NCI-H128 (cell line): ENCODE results near the gene STARD3.

Source experiments
- DNase-seq: peaks from one replicate; lab custom pipeline; 2025; ENCODE audit not compliant: unreplicated experiment; lab: John Stamatoyannopoulos, UW

The STARD3 gene

DNA sequence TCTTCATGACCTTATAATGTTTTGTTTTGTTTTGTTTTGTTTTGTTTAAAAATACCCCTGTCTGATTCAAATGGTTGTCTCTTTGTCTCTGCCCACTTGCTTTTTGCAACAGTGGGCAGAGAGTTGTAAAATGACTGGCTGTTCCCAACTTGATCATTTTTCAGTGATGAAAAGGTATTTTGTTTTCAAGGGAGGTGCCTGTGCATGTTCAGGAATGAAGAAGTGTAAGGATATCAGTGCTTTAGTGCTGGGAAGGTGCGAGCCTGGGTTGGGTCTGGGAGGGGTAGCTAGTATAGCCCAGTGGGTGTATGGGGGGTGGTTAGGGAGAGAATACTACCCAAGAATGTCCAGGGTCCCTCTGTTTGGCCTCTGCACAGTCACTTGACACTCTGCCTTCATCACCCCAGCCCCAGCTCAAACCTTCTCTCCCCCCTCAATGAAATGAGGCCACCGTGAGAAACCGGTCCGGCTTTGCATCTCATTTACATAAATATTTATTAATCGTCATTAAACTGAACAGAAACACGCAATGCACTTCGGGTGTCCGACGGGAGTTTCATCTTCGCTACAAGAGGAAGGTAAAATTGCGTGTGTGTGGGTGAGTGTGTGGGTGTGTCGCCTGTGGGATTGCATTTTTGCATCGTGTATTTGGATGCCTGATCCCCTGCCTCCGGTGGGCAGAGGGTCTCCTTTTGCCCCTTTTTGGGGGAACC is 33.5 kb upstream of the STARD3 start:
- no peak for DNase-seq

DNA sequence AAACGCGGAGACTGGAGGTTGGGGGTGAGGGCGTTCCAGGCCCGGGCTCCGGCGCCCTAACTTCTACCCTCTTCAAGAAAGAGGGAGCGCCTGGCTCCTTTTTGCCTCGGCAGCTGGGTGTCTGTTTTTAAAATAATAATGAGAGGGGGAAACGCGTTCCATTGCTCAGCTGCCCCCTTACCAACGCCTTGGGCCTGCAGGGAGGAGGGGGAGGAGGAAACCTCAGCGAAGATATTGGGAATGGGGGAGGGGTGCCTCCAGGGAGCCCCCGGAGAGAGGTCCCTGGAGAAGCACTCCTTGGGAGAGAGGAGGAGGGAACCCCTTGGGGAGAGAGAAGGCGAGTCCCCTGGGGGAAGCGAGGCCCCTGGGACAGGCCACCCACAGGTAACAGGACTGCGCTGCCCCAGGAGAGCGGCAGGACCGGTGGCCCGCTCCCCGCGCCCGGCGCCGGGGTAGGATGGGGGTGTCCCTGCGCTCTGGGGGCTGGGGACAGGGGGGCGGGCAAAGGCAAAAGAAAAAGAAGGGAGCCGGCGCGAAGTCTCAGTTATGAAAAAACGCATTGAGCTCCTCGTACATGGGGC is 31.9 kb upstream of the STARD3 start:
- DNase-seq: no peak

DNA sequence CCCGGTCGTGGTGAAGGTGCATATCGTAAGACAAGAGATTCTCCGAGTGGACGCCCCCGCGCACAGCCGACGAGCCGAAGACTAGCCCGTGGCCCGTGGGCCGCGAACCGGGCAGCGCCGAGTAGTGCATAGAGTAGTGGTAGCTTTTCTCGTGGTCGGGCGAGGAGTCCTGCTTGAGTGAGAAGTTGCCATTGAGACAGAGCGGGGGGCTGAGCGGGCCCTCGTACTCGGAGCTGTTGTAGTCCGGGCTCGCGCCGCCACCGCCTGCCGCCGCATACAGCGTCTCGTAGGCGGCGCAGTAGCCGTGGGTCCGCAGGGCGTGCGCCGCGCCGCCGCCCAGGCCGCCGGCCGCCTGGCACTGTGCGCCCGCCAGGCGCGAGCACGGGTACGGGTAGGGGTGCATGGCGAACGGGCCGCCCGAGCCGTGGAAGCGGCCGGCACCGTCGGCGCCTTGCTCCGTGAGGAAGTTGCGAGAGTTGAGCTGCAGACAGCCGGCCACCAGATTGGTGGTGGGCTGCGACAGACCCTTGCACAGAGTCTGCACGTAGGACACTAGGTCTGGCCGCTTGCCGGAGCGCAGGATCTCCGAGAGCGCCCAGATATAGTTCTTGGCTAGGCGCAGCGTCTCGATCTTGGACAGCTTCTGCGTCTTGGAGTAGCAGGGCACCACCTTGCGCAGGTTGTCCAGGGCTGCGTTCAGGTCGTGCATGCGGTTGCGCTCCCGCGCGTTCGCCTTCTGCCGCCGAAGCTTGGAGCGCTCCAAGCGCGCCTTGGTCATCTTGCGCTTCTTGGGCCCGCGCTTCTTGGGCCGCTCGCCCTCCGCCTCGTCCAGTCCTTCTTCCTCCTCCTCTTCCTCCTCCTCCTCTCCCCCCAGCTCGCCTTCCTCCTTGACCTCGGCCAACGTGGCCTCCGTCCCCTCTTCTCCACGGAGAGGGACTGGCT is 31.2 kb upstream of the STARD3 start:
- no peak for DNase-seq

DNA sequence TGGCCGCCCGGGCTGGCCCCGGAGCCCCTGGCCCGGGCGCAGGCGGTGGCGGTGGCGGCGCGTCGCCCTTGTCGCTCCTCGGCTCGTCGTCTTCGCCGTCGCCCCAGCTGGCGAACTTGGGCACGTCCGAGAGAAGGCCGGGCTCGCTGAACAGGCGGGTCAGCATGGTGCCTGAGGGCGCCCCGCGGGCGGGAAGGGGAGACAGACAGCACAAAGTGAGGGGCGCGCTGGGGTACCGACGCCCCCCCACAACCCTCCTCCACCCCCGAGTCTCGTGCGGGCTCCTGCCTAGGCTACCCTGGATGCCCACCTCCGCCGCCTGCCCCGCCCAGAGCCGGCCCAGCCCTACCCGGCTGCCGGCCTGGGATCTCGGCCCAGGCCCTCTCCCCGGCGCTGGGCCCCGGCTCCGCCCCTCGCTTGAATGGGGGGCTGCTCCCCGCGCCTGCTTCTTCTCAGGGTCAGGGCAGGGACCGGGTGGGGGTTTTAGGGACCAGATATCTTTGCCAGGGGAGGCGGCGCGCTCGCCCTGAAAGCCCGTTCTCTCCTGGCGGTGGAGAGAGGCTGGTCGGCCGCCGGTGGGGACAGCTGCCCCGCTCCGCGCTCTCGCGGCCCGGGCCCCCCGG is 30.4 kb upstream of the STARD3 start:
- DNase-seq: no peak

DNA sequence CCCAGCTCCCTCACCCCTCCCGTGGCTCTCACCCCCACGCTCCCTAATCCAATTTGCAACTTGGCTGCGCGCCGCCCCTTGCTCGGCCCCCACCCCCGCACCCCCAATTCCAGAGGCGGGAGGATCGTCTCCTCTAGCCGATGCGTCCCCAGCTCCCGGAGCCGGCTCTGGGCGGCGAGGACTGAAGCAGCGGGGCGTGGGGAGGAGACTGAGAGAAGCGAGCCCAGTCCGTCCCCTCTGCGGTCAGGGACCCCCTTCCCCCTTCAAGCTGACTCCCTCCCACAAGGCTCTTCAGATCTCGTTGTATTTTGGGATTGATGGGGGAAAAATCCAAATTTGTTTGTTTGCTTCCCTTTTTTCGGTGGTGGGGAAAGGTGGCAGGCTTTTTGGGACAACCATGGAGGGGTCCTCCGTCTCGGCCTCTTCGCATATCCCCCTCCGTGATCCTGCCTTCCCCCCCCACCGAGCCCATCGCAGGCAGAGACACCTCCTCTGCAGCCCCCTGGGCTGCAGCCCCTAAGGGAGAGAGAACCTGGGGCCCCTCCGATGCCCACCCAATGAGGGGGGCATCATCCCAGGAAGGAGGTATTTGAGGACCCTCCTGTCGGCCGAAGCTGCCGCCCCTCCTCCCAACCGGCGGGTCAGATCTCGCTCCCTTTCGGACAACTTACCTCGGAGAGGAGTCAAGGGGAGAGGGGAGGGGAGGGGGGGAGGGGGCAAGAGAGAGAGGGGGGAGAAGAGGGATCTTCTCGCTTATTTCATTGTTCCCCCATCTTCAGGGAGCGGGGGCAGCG is 29.7 kb upstream of the STARD3 start:
- no peak for DNase-seq

DNA sequence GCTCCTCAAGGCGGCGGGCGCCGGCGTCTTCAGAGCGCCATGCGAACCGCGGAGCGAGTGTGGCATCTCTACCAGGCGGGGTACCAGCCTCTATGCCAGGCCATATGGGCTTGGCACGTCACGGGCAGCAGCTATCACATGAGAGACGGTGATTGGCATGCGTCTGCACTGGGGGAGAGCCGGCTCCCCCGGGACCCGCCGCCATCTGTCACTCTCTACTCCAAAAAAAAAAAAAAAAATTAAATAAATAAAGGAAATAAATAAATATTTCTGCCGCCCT is 29.2 kb upstream of the STARD3 start, which contains the start of gene NEUROD2:
NEUROD2 (minus strand) TSS at position 70 of the 280 bp plus-strand sequence. CDS start 1,321 bp downstream, outside the sequence.
- no peak for DNase-seq

DNA sequence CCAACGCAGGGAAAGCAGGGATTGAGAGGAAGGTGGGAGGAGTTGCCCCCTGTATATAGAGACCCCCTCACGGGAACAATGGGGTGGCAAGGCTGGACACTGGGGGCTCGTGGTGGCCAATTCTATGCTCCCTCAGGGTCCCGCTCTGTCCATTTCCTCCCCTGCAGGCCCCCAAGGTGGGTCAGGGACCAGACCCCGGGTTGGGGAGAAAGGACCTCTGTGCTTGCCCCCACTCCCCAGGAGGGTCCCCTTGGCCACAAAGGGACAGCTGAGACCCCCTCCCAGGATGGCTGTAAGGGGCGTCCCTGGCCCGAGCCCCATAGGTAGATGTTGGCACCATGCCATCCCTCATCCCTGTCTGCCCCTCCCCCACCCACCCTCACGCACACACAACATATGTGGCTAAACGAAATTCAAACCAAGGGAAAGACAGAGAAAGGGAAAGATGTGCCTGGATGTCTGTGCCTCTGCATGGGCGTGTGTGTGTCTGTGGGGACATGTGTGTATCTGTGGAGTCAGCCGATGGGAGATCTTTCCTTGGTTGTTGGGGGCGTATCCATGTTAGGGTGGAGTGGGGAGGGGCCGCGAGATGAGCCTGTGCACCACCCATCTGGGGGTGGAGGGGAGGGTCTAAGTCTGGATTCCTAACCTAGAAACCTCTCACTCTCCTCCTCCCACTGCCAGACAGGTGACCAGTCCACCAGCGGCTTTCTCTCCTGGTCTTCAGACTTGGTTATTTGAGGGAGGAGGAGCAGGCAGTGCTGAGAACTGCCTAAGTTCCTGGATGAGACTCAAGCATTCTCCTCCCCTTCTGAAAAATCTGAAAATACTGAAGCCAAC is 28.6 kb upstream of the STARD3 start:
- DNase-seq: no peak

DNA sequence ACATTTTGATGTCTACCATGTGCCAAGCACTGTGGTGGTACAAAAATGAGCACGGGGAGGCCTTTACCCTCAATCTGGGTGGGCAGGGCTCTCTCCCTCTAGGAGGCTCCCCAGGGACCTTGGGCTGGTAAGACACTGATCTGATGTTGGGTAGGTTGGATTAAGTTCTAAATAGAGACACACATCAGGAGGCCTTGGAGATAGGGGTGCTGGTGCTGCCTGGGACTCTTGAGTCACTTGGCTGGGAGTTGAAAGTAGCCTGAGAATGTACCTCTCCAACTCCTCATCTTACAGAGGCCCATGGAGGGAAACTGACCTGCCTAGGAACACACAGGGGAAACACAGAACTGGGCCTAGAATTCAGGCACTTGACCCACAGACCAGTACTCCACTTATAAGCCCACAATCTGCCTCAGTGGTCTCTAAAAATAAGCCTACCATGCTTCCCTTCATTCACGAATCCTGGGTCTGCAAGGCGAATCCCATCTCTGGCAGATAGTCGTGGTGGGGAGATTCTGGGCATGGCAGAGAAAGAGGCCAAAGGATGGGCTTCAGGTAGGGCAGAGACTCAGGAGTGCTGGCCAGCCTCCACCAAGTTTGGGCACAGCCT is 27.4 kb upstream of the STARD3 start:
- no peak for DNase-seq

DNA sequence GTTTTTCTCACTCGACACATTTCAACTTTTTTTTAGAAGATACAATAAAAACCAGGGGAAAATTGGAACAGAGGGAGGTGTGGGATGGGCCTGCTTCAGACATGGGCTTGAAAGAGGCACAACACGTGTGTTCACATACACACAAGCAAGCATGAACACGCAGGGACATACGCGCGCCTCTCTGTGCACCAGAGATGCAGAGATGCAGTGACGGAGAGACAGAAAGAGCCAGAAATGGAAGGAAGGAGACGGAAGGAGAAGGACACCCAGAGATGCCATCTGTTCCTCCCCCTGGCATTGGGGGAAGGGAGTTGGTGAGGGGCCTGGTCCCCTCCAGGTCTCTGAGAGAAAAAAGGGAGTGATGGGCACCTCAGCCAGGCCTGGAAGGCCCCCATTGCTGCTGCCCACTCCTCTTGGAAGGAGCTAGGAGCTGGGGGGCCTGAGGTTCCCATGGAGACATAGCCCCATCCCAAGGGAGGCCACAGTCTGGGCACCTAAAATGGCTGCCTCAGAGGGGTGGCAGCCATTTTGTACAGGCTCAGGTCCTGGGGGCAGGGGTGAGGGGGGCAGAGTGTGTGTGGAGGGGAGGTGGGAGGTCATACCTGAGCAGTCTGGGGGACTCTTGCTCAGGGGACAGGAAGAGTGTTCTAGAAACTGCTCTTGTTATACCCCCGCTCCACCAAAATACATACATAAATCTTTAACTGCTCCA is 25.4 kb upstream of the STARD3 start:
- no peak for DNase-seq

DNA sequence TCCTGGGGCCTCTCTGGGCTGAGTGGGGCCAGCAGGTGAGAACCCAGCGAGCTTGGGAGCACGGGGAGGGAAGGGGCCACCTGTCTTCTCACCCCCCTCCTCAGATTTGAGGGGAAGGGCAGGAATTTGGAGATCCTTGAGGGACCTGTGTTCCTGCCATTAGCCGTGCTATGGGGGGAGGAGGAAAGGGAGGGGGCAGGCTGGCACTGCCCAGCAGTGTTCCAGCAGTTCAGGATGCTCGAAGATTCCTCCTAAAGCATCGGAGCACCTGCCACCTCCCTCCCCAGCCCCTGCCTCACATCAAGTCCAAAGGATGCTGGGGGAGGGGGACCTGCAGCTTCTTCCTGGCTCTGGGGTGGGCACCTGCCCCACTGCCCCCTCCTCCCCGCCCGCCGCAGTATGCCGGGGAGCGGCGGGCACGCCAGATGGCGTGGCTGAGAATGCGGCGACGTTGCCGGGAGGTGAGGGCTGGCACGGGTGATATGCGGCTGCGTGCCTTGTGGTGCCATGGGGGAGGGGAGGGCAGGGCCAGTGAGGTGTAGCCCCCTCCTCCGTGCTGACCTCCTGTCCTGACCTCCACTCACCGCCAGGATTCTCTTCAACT is 24.6 kb upstream of the STARD3 start:
- no peak for DNase-seq

DNA sequence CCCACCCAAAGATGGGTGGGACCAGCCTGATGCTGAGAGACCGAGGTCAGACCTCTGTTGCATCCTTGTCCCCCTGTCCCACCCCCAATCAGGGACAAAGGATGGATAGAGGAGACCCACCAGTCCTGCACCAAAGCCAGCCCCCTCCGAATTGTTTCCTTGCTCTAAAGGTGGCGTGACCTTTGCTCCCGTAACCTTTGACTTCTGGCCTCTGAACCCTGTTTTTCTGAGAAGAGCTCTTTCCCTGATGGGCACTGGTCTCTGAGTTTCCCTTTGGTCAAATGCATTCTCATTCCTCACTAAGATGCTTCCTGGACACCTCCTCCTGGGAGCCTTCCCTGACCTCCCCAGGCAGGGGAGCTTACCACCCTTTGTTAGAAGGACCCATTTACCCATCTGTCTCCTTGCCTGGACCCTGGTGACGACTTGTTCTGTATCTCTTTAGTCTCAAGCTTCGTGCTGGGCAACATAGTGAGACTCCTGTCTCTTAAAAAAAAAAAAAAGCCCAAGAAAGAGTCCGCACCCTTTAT is 23.9 kb upstream of the STARD3 start:
- no peak for DNase-seq

DNA sequence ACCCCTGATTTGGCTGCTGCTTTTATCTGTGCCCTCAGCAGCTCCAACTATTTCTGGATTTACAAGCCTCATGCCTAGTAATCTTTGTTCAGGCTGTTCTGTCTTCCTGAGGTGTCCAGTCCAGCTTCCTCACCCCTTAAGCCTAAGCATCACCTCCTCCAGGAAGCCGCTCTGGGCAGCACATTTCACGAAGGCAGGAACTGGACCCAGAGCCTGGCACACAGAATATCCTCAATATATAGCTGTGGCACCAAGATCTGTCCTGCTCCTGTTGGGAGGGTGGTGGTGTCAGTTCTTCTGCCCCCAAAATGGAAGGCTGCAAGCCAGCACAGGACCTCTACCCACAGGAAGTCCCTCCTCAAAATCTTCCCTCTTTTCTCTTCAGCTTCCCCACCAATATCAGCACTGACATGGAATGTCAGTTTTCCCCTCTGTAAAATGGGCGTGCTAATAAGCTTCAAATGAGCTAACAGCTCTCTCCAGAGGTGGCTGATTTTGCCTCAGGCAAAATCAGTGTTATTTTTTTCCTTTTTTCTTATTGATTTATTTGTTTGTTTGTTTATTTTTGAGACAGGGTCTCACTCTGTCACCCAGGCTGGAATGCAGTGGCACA is 22.3 kb upstream of the STARD3 start:
- DNase-seq: no peak

DNA sequence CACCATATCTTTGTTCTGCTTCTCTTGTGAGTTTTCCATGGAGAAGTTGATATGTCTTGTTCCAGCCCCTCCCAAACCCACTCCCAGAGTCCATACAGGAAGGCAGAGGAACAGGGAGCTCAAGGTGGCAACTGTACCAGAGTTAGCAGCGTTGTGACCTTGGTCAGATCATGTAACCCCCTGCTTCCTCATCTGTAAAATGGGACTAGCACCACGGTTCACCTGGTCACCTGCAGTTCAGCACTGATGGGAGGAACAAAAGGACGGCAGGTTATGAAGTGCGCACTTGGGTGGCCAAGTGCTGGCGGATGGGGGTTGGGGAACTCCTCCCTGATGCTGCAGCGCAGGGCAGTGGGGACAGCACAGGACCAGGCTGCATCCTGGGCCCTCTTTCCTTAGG is 21.5 kb upstream of the STARD3 start:
- DNase-seq: no peak

DNA sequence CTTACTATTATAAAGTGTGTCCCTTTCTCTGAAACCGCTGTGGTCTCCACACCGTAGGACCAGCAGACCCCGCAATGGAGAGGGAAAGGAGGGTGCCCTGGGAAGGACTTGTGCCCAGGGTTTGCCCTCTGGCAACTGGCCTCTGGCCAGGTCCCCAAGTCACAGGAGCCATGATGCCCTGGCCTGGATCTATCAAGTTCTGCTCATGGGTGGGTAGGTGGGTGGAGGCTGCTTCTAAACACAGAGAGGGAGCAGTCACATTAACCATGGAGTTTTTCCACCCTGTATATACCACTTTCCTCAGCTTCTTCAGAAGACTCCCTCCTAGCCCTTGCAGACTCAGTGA is 19.9 kb upstream of the STARD3 start:
- DNase-seq: no peak

DNA sequence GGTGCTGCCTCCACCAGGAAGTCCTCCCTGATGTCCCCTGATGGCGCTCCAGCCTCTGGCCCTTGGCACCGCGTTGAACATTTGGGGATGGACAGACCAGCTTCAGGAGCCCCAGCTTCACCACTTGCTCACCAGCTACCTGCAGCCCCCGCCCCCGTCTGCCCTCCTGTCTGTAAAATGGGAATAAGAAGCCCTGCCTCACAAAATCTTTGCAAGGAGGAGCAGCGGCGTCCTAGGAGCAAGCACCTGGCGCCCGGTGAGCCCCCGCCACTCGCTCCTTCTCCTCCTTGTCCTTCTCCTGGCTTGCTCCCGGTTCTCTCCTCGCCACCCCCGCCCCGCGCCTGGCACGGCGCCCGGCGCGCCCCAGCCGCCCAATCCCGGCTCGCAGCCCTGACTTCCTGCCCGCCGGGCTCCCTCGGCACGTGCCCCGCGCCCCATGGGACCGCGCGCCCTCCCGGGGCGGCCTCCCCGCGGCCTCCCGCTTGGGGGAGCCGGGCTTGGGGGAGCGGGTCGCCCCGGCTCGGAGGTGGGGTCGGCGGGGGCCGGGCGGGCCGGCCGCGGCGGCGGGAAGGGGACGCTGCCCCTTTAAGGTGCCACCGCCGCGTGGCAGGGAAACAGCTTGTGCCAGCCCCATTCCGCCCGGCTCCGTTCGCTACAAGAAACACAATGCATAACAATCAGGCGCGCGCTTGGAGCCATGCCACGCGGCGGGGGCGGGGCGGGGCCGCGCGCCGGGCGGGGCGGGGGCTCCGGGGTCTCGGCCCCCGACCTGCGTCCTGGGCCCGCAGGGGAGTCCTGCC is 19.3 kb upstream of the STARD3 start:
- no peak for DNase-seq

DNA sequence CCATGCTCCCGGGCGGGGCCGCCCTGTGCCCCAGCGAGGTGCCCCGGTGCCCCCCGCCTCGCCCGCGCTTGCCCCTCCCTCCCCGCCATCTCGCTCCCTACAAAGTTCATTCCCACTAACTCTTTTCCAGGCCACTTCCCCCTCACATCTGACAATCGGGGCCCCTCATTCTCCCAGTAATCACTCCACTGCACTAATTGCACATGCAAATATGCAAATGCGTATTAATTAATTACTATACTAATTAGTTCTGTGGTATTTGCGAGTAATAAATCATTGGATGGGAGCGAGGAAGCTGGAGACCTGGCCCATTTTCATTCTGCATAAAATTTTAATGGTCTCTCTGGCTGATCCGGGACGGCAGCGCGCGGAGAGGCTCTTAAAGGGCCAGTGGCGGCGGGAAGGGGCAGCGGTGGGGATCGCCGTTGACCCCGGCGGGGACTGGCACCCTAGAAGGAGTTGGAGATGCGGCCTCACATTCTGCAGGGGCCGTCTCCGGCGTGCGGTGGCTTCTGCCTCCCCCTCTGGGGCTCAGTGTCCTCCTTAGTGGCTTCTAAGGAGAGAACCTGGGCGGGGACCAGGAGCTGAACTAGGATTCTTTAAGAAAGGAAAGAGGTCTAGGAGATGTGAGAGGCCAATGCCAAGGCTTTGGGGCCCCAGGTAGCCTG is 18.6 kb upstream of the STARD3 start:
- DNase-seq: no peak
